Kidney (tissue), 14 donors: ENCODE measurements around the gene ESD. TPM values are rescaled to one million over a fixed set of nuclear protein-coding genes. Genes with fewer than 3 reads are reported as not detected.

Source experiments
- DNase-seq, 5 donors: peaks; one replicate each; pipeline ENCODE4 v3.0.0-alpha.2; 2013 to 2020
- FAIRE-seq: peaks from 2 replicates; lab custom pipeline; 2012; peaks lifted over from hg19 to GRCh38; lab: Jason Lieb, UNC
- H3K27ac ChIP-seq, 2 donors: one replicate each; pipeline ENCODE4 v1.7.0; 2013; ENCODE audit warnings: low read depth in 2 of 2, low read length in 2 of 2, inconsistent platforms in 1 of 2
- H3K27me3 ChIP-seq: one replicate; pipeline ENCODE4 v1.7.1; 2013; ENCODE audit warnings: low read length, inconsistent platforms; ENCODE audit not compliant: control insufficient read depth, insufficient read depth
- H3K36me3 ChIP-seq, 3 donors: one replicate each; pipeline versions ENCODE4 v1.7.0 to v1.7.1; 2013; ENCODE audit warnings: low read length in 3 of 3, control low read depth in 1 of 3, inconsistent platforms in 1 of 3; ENCODE audit not compliant: insufficient read depth in 3 of 3, control insufficient read depth in 2 of 3
- H3K4me1 ChIP-seq, 3 donors: one replicate each; pipeline versions ENCODE4 v1.7.0 to v1.7.1; 2013; ENCODE audit warnings: low read length in 3 of 3, inconsistent platforms in 1 of 3, low read depth in 1 of 3; ENCODE audit not compliant: control insufficient read depth in 2 of 3, insufficient read depth in 2 of 3
- H3K4me3 ChIP-seq, 3 donors: one replicate each; pipeline versions ENCODE4 v1.7.0 to v1.8.1; 2013; ENCODE audit warnings: low read length in 3 of 3, control low read depth in 1 of 3, inconsistent platforms in 1 of 3
- H3K9ac ChIP-seq, 3 donors: one replicate each; pipeline versions ENCODE4 v1.7.0 to v1.7.1; 2013; ENCODE audit warnings: low read length in 3 of 3, control low read depth in 1 of 3, inconsistent platforms in 1 of 3
- H3K9me3 ChIP-seq, 3 donors: one replicate each; pipeline versions ENCODE4 v1.7.0 to v1.7.1; 2013; ENCODE audit warnings: low read length in 3 of 3, control low read depth in 1 of 3, inconsistent platforms in 1 of 3; ENCODE audit not compliant: control insufficient read depth in 2 of 3, insufficient read depth in 1 of 3
- CTCF ChIP-seq: IDR thresholded peaks from 3 replicates; pipeline ENCODE4 v1.5.1; 2012; ENCODE audit warnings: mild to moderate bottlenecking, moderate library complexity, borderline replicate concordance; ENCODE audit not compliant: insufficient read depth; ENCODE audit errors: extremely low read depth
- intact Hi-C: fragments of 100-400 bp; cut with DNase I; formaldehyde crosslinking; loops from one replicate; pipeline ENCODE4 v1.11.1; 2022
- polyA plus RNA-seq: library from polyadenylated mRNA; stranded (reverse); fragments of 350-450 nt; fragmentation: Illumina TruSeq; extraction: RNeasy Lipid Tissue Mini Kit (QIAGEN cat#74804); gene quantifications from one replicate; pipeline ENCODE4 v1.2.3, GENCODE V29; 2014; ENCODE audit warnings: low read depth, low replicate concordance; ENCODE audit not compliant: insufficient read depth
- total RNA-seq: library from RNA; stranded (reverse); fragmentation: NEBNext Ultra II Directional; extraction: Animal tissue kit (Norgen Biotek cat#: 25700); gene quantifications from one replicate; pipeline ENCODE4 v1.2.1, GENCODE V29; 2021
- donor health status: control.
- donor health status: control.
- donor health status: control.
- donor health status: control.
- donor health status: control.
- donor health status: DM: yes; HTN: yes; CAD: no.
- donor health status: Normal renal cell carcinoma (clear cell type).

ESD gene
- total and polyA plus RNA-seq, 2 donors from 2014 or later = 98.5 to 179 TPM

GRCh38 chr13:46739447-46740098 lies 57.4 kb downstream of the ESD start:
- Histone ChIP-seq H3K27ac (no peak overlapping the region), H3K4me3 (no peak overlapping the region), H3K36me3 (peaks cover 2 to 40% (median 23%) of the 10 kb centered on the region in 3 donors), H3K4me1 (no peaks in the 10 kb centered on the region), H3K9ac (no peak overlapping the region), H3K9me3 (no peaks in the 10 kb centered on the region), H3K27me3 (no peaks in the 10 kb centered on the region)
- no peak for FAIRE-seq
- intact Hi-C loops = no loop called here
- no peak for TF ChIP-seq CTCF
- no peak for DNase-seq

GRCh38 chr13:46738766-46739165 lies 58.2 kb downstream of the ESD start:
- H3K9ac ChIP-seq = no peak overlapping the region

GRCh38 chr13:46738055-46738454 lies 58.9 kb downstream of the ESD start:
- intact Hi-C loops = no loop called here
- H3K27ac ChIP-seq = no peak overlapping the region
- FAIRE-seq = no peak
- H3K9me3 ChIP-seq = no peaks in the 10 kb centered on the region
- no peak for TF ChIP-seq CTCF
- no peaks in the 10 kb centered on the region for H3K27me3 ChIP-seq
- H3K9ac ChIP-seq = no peak overlapping the region
- no peaks in the 10 kb centered on the region for H3K4me1 ChIP-seq
- H3K36me3 ChIP-seq = peaks cover 2 to 43% (median 25%) of the 10 kb centered on the region in 3 donors
- DNase-seq = no peak
- no peak overlapping the region for H3K4me3 ChIP-seq

More at GRCh38 chr13:46738766-46739165, 58.2 kb downstream of the ESD start:
- no peak for TF ChIP-seq CTCF
- no peak for DNase-seq
- Histone ChIP-seq H3K36me3 (peaks cover 2 to 38% (median 23%) of the 10 kb centered on the region in 3 donors), H3K4me3 (no peak overlapping the region), H3K27me3 (no peaks in the 10 kb centered on the region), H3K27ac (no peak overlapping the region), H3K9me3 (no peaks in the 10 kb centered on the region), H3K4me1 (no peaks in the 10 kb centered on the region)
- intact Hi-C loops = no loop called here
- no peak for FAIRE-seq
